ENCODE results near the gene PIM1.
"Not testable (repeated sequence)": the region's sequence is repeated elsewhere in the genome, so short reads cannot be mapped to it uniquely, and the experiment has no call there.

PIM1 gene

GRCh38 chr6:37182736-37183590 lies 13.0 kb downstream of the PIM1 start:
- H2AK5ac ChIP-seq (ENCODE audit: low read length): no peak overlapping the region
- H3K36me3 ChIP-seq (ENCODE audit: control insufficient read depth in 1 of 2, insufficient read depth in 2 of 2, low read length in 2 of 2): no peaks in the 10 kb centered on the region
- H3K27me3 ChIP-seq (ENCODE audit: insufficient read depth, low read length): no peaks in the 10 kb centered on the region
- no peak overlapping the region for H3K18ac ChIP-seq (ENCODE audit: low read length)
- H3K4me2 ChIP-seq (ENCODE audit: low read length): no peak overlapping the region
- H4K8ac ChIP-seq (ENCODE audit: low read depth, low read length): no peak overlapping the region
- H3K4ac ChIP-seq (ENCODE audit: low read depth, low read length): no peak overlapping the region
- no peaks in the 10 kb centered on the region for H3K4me1 ChIP-seq (ENCODE audit: control insufficient read depth in 1 of 2, insufficient read depth in 2 of 2, low read length in 2 of 2)
- H3K4me3 ChIP-seq (ENCODE audit: low read depth, low read length): no peak overlapping the region
- no peaks in the 10 kb centered on the region for H3K79me2 ChIP-seq (ENCODE audit: control insufficient read depth, insufficient read depth, low read length, poor library complexity)
- no peak overlapping the region for H2BK120ac ChIP-seq (ENCODE audit: insufficient read depth, low read length, poor library complexity)
- H3K14ac ChIP-seq (ENCODE audit: low read length): no peak overlapping the region
- H3K79me1 ChIP-seq (ENCODE audit: low read length): no peaks in the 10 kb centered on the region
- H4K91ac ChIP-seq (ENCODE audit: low read depth, low read length): no peak overlapping the region
- H3K9ac ChIP-seq (ENCODE audit: low read length): no peak overlapping the region
- no peak overlapping the region for H2AFZ ChIP-seq (ENCODE audit: insufficient read depth, low read length, poor library complexity)
- WGBS (ENCODE audit: extremely low coverage, insufficient coverage, insufficient read length): no CpG with 5 or more reads among the region's 8 CpGs
- no peak for DNase-seq
- H3K9me3 ChIP-seq (ENCODE audit: insufficient read depth, low read depth, low read length): no peaks in the 10 kb centered on the region
- no peak overlapping the region for H4K12ac ChIP-seq (ENCODE audit: low read depth, low read length)
- H3K27ac ChIP-seq (ENCODE audit: low read depth, low read length): no peak overlapping the region
- H2BK5ac ChIP-seq (ENCODE audit: low read depth, low read length, poor library complexity): no peak overlapping the region
- no peak overlapping the region for H3K23ac ChIP-seq (ENCODE audit: low read length)
- no peak overlapping the region for H2BK12ac ChIP-seq (ENCODE audit: low read length)

DNA sequence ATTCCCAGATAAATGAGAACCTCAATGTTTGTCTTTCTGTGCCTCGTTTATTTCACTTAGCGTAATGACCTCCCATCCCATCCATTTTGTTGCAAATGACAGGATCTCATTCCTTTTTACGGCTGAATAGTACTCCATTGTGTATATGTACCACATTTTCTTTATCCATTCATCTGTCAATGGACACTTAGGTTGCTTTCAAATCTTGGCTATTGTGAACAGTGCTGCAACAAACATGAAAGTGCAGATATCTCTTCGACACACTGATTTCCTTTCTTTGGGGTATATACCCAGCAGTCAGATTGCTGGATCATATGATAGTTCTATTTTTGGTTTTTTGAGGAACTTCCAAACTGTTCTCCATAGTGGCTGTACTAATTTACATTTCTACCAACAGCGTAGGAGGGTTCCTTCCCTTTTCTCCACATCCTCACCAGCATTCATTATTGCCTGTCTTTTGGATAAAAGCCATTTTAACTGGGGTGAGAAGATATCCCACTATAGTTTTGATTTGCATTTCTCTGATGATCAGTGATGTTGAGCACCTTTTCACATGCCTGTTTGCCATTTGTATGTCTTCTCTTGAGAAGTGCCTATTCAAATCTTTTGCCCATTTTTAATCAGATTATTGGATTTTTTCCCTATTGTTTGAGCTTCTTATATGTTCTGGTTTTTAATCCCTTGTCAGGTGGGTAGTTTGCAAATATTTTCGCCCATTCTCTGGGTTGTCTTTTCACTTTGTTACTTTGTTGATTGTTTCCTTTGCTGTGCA lies 16.2 kb downstream of the PIM1 start:
- H4K91ac ChIP-seq (ENCODE audit: low read depth, low read length); H3K4me3 ChIP-seq (ENCODE audit: low read depth, low read length); H2BK5ac ChIP-seq (ENCODE audit: low read depth, low read length, poor library complexity); H3K4me1 ChIP-seq (ENCODE audit: control insufficient read depth in 1 of 2, insufficient read depth in 2 of 2, low read length in 2 of 2); H3K4ac ChIP-seq (ENCODE audit: low read depth, low read length); H3K79me1 ChIP-seq (ENCODE audit: low read length); H2BK120ac ChIP-seq (ENCODE audit: insufficient read depth, low read length, poor library complexity); H3K79me2 ChIP-seq (ENCODE audit: control insufficient read depth, insufficient read depth, low read length, poor library complexity); H2AK5ac ChIP-seq (ENCODE audit: low read length); H3K27me3 ChIP-seq (ENCODE audit: insufficient read depth, low read length); H4K12ac ChIP-seq (ENCODE audit: low read depth, low read length); H4K8ac ChIP-seq (ENCODE audit: low read depth, low read length); H3K14ac ChIP-seq (ENCODE audit: low read length); H3K36me3 ChIP-seq (ENCODE audit: control insufficient read depth in 1 of 2, insufficient read depth in 2 of 2, low read length in 2 of 2); H3K18ac ChIP-seq (ENCODE audit: low read length); H2BK12ac ChIP-seq (ENCODE audit: low read length); H3K4me2 ChIP-seq (ENCODE audit: low read length); H3K23ac ChIP-seq (ENCODE audit: low read length); H3K9me3 ChIP-seq (ENCODE audit: insufficient read depth, low read depth, low read length); H2AFZ ChIP-seq (ENCODE audit: insufficient read depth, low read length, poor library complexity); DNase-seq; H3K9ac ChIP-seq (ENCODE audit: low read length); H3K27ac ChIP-seq (ENCODE audit: low read depth, low read length): not testable (repeated sequence)
- no CpG with 5 or more reads among the region's 6 CpGs for WGBS (ENCODE audit: extremely low coverage, insufficient coverage, insufficient read length)

- Histone ChIP-seq H3K9me3 (ENCODE audit: insufficient read depth, low read depth, low read length) (no peaks in the 10 kb centered on the region), H3K4me3 (ENCODE audit: low read depth, low read length) (no peak overlapping the region), H3K23ac (ENCODE audit: low read length) (no peak overlapping the region), H3K18ac (ENCODE audit: low read length) (no peak overlapping the region), H3K79me2 (ENCODE audit: control insufficient read depth, insufficient read depth, low read length, poor library complexity) (no peaks in the 10 kb centered on the region), H3K79me1 (ENCODE audit: low read length) (no peaks in the 10 kb centered on the region), H3K4me2 (ENCODE audit: low read length) (no peak overlapping the region), H2BK120ac (ENCODE audit: insufficient read depth, low read length, poor library complexity) (no peak overlapping the region), H2AK5ac (ENCODE audit: low read length) (no peak overlapping the region), H3K14ac (ENCODE audit: low read length) (no peak overlapping the region), H3K9ac (ENCODE audit: low read length) (no peak overlapping the region), H2BK12ac (ENCODE audit: low read length) (no peak overlapping the region), H4K12ac (ENCODE audit: low read depth, low read length) (no peak overlapping the region), H3K27me3 (ENCODE audit: insufficient read depth, low read length) (no peaks in the 10 kb centered on the region), H4K91ac (ENCODE audit: low read depth, low read length) (no peak overlapping the region), H3K4me1 (ENCODE audit: control insufficient read depth in 1 of 2, insufficient read depth in 2 of 2, low read length in 2 of 2) (peaks cover 0 to 1% of the 10 kb centered on the region in 2 experiments), H3K27ac (ENCODE audit: low read depth, low read length) (no peak overlapping the region), H2BK5ac (ENCODE audit: low read depth, low read length, poor library complexity) (no peak overlapping the region), H3K36me3 (ENCODE audit: control insufficient read depth in 1 of 2, insufficient read depth in 2 of 2, low read length in 2 of 2) (no peaks in the 10 kb centered on the region), H3K4ac (ENCODE audit: low read depth, low read length) (no peak overlapping the region), H4K8ac (ENCODE audit: low read depth, low read length) (no peak overlapping the region), H2AFZ (ENCODE audit: insufficient read depth, low read length, poor library complexity) (no peak overlapping the region)
- DNase-seq: no peak
- no CpG with 5 or more reads among the region's 7 CpGs for WGBS (ENCODE audit: extremely low coverage, insufficient coverage, insufficient read length)
These were observed 17.5 kb downstream of the PIM1 start for GRCh38 chr6:37187321-37188022.

DNA sequence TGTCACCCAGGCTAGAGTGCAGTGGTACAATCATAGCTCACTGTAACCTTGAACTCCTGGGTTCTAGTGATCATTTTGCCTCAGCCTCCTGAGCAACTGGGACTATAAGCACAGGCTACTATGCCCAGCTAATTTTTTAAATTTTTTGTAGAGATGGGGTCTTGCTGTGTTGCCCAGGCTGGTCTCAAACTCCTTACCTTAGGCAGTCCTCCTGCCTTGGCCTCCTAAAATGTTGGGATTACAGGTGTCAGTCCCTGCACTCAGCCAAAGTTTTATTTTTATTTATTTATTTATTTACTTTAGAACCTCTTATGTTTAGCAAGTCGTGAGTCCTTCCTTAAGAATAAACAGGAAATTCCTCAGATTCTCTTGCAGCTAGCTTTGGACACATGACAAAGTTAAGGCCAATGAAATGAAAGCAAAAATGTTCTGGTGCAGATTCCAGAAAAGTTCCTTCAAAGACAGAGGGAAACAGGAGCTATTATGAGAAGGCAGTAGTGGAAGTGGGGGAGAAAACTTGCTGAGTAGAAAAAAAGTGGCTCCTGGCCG lies 19.1 kb downstream of the PIM1 start:
- H3K27ac ChIP-seq (ENCODE audit: low read depth, low read length): no peak overlapping the region
- no peaks in the 10 kb centered on the region for H3K79me1 ChIP-seq (ENCODE audit: low read length)
- DNase-seq: peak in 1 of 2 donors; percentile 79
- no peak overlapping the region for H2AK5ac ChIP-seq (ENCODE audit: low read length)
- no CpG with 5 or more reads among the region's 2 CpGs for WGBS (ENCODE audit: extremely low coverage, insufficient coverage, insufficient read length)
- no peak overlapping the region for H3K4me3 ChIP-seq (ENCODE audit: low read depth, low read length)
- no peak overlapping the region for H3K18ac ChIP-seq (ENCODE audit: low read length)
- no peak overlapping the region for H3K14ac ChIP-seq (ENCODE audit: low read length)
- H3K9me3 ChIP-seq (ENCODE audit: insufficient read depth, low read depth, low read length): no peaks in the 10 kb centered on the region
- H3K79me2 ChIP-seq (ENCODE audit: control insufficient read depth, insufficient read depth, low read length, poor library complexity): no peaks in the 10 kb centered on the region
- no peak overlapping the region for H4K12ac ChIP-seq (ENCODE audit: low read depth, low read length)
- no peak overlapping the region for H3K4me2 ChIP-seq (ENCODE audit: low read length)
- H3K27me3 ChIP-seq (ENCODE audit: insufficient read depth, low read length): no peaks in the 10 kb centered on the region
- no peak overlapping the region for H2BK5ac ChIP-seq (ENCODE audit: low read depth, low read length, poor library complexity)
- H4K8ac ChIP-seq (ENCODE audit: low read depth, low read length): no peak overlapping the region
- no peaks in the 10 kb centered on the region for H3K36me3 ChIP-seq (ENCODE audit: control insufficient read depth in 1 of 2, insufficient read depth in 2 of 2, low read length in 2 of 2)
- H2AFZ ChIP-seq (ENCODE audit: insufficient read depth, low read length, poor library complexity): no peak overlapping the region
- no peak overlapping the region for H4K91ac ChIP-seq (ENCODE audit: low read depth, low read length)
- no peak overlapping the region for H2BK12ac ChIP-seq (ENCODE audit: low read length)
- no peak overlapping the region for H2BK120ac ChIP-seq (ENCODE audit: insufficient read depth, low read length, poor library complexity)
- no peak overlapping the region for H3K9ac ChIP-seq (ENCODE audit: low read length)
- H3K23ac ChIP-seq (ENCODE audit: low read length): no peak overlapping the region
- peaks cover 0 to 1% of the 10 kb centered on the region in 2 experiments for H3K4me1 ChIP-seq (ENCODE audit: control insufficient read depth in 1 of 2, insufficient read depth in 2 of 2, low read length in 2 of 2)
- H3K4ac ChIP-seq (ENCODE audit: low read depth, low read length): no peak overlapping the region

All from trophoblast cell (in vitro differentiated cells and primary cell).